A549 (cell line): Measurements from ENCODE around the gene SORT1. TPM values are rescaled to one million over a fixed set of nuclear protein-coding genes. Genes with fewer than 3 reads are reported as not detected.

Source experiments
- ATAC-seq, 2 experiments: fragments of 200-7000 bp in 1 of 2; fragments of >200 bp in 1 of 2; cut with Nextera tagmentation in 1 of 2; cut with Tn5 transposase in 1 of 2; 3 replicates each; pipeline versions ENCODE4 v1.8.0 to v1.9.1; 2018 to 2020; ENCODE audit warnings: mild to moderate bottlenecking in 1 of 2, moderate library complexity in 1 of 2
- CTCF ChIA-PET: fragments of 300-600 bp; sonication (Branson Sonifier 250); formaldehyde crosslinking; extraction: SDS; loops from one replicate; lab custom pipeline; 2021; ENCODE audit warnings: antibody characterized with exemption, inconsistent platforms; lab: Yijun Ruan, JAX
- POLR2A ChIA-PET: fragments of 350-600 bp; formaldehyde crosslinking; extraction: SDS; loops from one replicate; lab custom pipeline; 2021; ENCODE audit warnings: antibody characterized with exemption, inconsistent platforms; lab: Yijun Ruan, JAX
- DNase-seq, 2 experiments: peaks; one replicate each; pipeline versions ENCODE4 v3.0.0 to v3.0.0-alpha.2; 2011 to 2016; ENCODE audit warnings: low read depth in 1 of 2, low spot score in 1 of 2
- FAIRE-seq: peaks from 2 replicates; lab custom pipeline; 2011; peaks lifted over from hg19 to GRCh38; lab: Jason Lieb, UNC
- H3K27ac ChIP-seq, 2 experiments: fragments of >200 bp; sonication (Bioruptor Twin); formaldehyde crosslinking; 3 replicates each; pipeline ENCODE4 v1.5.1; 2016 to 2017
- H3K4me1 ChIP-seq: fragments of >200 bp; sonication (Bioruptor Twin); formaldehyde crosslinking; 3 replicates; pipeline ENCODE4 v1.6.1; 2016
- H3K4me2 ChIP-seq: fragments of >200 bp; sonication (Bioruptor Twin); formaldehyde crosslinking; 3 replicates; pipeline ENCODE4 v1.6.1; 2016
- H3K4me3 ChIP-seq: fragments of >200 bp; sonication (Bioruptor Twin); formaldehyde crosslinking; 3 replicates; pipeline ENCODE4 v1.5.1; 2016
- H3K9me3 ChIP-seq: fragments of >200 bp; sonication (Bioruptor Twin); formaldehyde crosslinking; 3 replicates; pipeline ENCODE4 v1.6.1; 2016
- BHLHE40 ChIP-seq: IDR thresholded peaks from 2 replicates; pipeline ENCODE4 v1.6.1; 2012; ENCODE audit warnings: low read depth, low read length, inconsistent platforms
- CBX2 ChIP-seq: fragments of 200-600 bp; sonication (generic); IDR thresholded peaks from 2 replicates; pipeline ENCODE4 v1.6.1; 2016; ENCODE audit warnings: low read depth, mild to moderate bottlenecking, borderline replicate concordance
- CBX8 ChIP-seq: fragments of 200-600 bp; sonication (generic); IDR thresholded peaks from 2 replicates; pipeline ENCODE4 v1.6.1; 2016
- CEBPB ChIP-seq, 2 experiments: fragments of >200 bp in 1 of 2; sonication (Bioruptor Twin) in 1 of 2; formaldehyde crosslinking in 1 of 2; IDR thresholded peaks; 2 replicates each; pipeline ENCODE4 v1.6.1; 2012 to 2016
- EHF ChIP-seq: fragments of 250-450 bp; sonication (Bioruptor Pico); IDR thresholded peaks from 2 replicates; pipeline ENCODE4 v1.5.0; 2020; ENCODE audit warnings: mild to moderate bottlenecking
- EHMT2 ChIP-seq: fragments of 200-600 bp; sonication (generic); IDR thresholded peaks from 2 replicates; pipeline ENCODE4 v1.6.1; 2016; ENCODE audit warnings: antibody characterized with exemption, low read depth, mild to moderate bottlenecking, moderate library complexity
- EP300 ChIP-seq, 2 experiments: fragments of >200 bp; sonication (Bioruptor Twin); formaldehyde crosslinking; IDR thresholded peaks; 2 replicates in 1 of 2; 3 replicates in 1 of 2; pipeline ENCODE4 v1.6.1; 2016 to 2017
- FOSB ChIP-seq: fragments of 250-450 bp; sonication (Bioruptor Pico); IDR thresholded peaks from 2 replicates; pipeline ENCODE4 v1.5.0; 2020; ENCODE audit warnings: mild to moderate bottlenecking, moderate library complexity
- FOSL2 ChIP-seq, 2 experiments: fragments of 450-650 bp in 1 of 2; fragments of >200 bp in 1 of 2; sonication (Bioruptor Twin) in 1 of 2; formaldehyde crosslinking; IDR thresholded peaks; 2 replicates each; pipeline versions ENCODE4 v1.5.0 to v1.6.1; 2016 to 2020; ENCODE audit warnings: mild to moderate bottlenecking in 1 of 2, moderate library complexity in 1 of 2
- HEYL ChIP-seq: fragments of 250-450 bp; sonication (Bioruptor Pico); IDR thresholded peaks from 2 replicates; pipeline ENCODE4 v1.8.0; 2021; ENCODE audit warnings: mild to moderate bottlenecking, moderate library complexity
- HOXA7 ChIP-seq: fragments of 250-450 bp; sonication (Bioruptor Pico); IDR thresholded peaks from 2 replicates; pipeline ENCODE4 v1.5.0; 2020; ENCODE audit warnings: mild to moderate bottlenecking, moderate library complexity
- JUN ChIP-seq, 2 experiments: fragments of >200 bp; sonication (Bioruptor Twin); formaldehyde crosslinking; IDR thresholded peaks; 2 replicates in 1 of 2; 3 replicates in 1 of 2; pipeline ENCODE4 v1.6.1; 2016 to 2017
- JUNB ChIP-seq: fragments of >200 bp; sonication (Bioruptor Twin); formaldehyde crosslinking; IDR thresholded peaks from 2 replicates; pipeline ENCODE4 v1.6.1; 2016
- KDM1A ChIP-seq: fragments of 200-600 bp; sonication (generic); IDR thresholded peaks from 2 replicates; pipeline ENCODE4 v1.6.1; 2016; ENCODE audit warnings: low read depth, mild to moderate bottlenecking
- MAFK ChIP-seq: fragments of 450-650 bp; IDR thresholded peaks from 2 replicates; pipeline ENCODE4 v1.6.1; 2014; ENCODE audit not compliant: partially characterized antibody
- MAZ ChIP-seq: fragments of 150-350 bp; IDR thresholded peaks from 2 replicates; pipeline ENCODE4 v1.6.1; 2014; ENCODE audit warnings: antibody characterized with exemption, low read depth, low read length, borderline replicate concordance
- NPAS2 ChIP-seq: fragments of 250-450 bp; sonication (Bioruptor Pico); IDR thresholded peaks from 2 replicates; pipeline ENCODE4 v1.8.0; 2022; ENCODE audit warnings: mild to moderate bottlenecking, moderate library complexity, borderline replicate concordance
- NR3C1 ChIP-seq: fragments of >200 bp; sonication (Bioruptor Twin); formaldehyde crosslinking; IDR thresholded peaks from 3 replicates; pipeline ENCODE4 v1.6.1; 2017
- POLR2AphosphoS2 ChIP-seq: conservative IDR thresholded peaks from 2 replicates; pipeline ENCODE4 v1.6.1; 2012; ENCODE audit warnings: low read length, improper control_type of control experiment, inconsistent platforms
- RFX5 ChIP-seq: fragments of 450-650 bp; IDR thresholded peaks from 2 replicates; pipeline ENCODE4 v1.7.1; 2014; ENCODE audit warnings: antibody characterized with exemption, mild to moderate bottlenecking, moderate library complexity
- TFCP2L1 ChIP-seq: fragments of 250-450 bp; sonication (Bioruptor Pico); IDR thresholded peaks from 2 replicates; pipeline ENCODE4 v1.5.0; 2021; ENCODE audit warnings: mild to moderate bottlenecking
- TP53 ChIP-seq: fragments of 250-450 bp; sonication (Bioruptor Pico); IDR thresholded peaks from 2 replicates; pipeline ENCODE4 v1.5.0; 2021; ENCODE audit warnings: mild to moderate bottlenecking, moderate library complexity
- ZSCAN20 ChIP-seq: fragments of 250-450 bp; sonication (Bioruptor Pico); IDR thresholded peaks from 2 replicates; pipeline ENCODE4 v1.8.0; 2022; ENCODE audit warnings: mild to moderate bottlenecking, moderate library complexity
- WGBS: methylation state at CpG from one replicate; pipeline ENCODE4 v1.1.6; 2017; ENCODE audit errors: missing lambda C conversion rate; 5-methylcytosine and 5-hydroxymethylcytosine counted together
- polyA plus RNA-seq, 4 experiments: library from polyadenylated mRNA; depleted of rRNA in 3 of 4; stranded (reverse); fragments of >200 nt; fragmentation: RNase III in 1 of 4; extraction: RNeasy Plus Mini Kit Qiagen cat#74134 plus additional on column Dnase treatment in 1 of 4; gene quantifications; 2 replicates in 3 of 4; 3 replicates in 1 of 4; pipeline ENCODE4 v1.2.3, GENCODE V29; 2011 to 2017
- TF ChIP-seq, protein P1 (sequence below): IDR thresholded peaks from 2 replicates; pipeline ENCODE4 v1.6.1; 2012
- TF ChIP-seq, protein P2 (sequence below): fragments of 150-350 bp; IDR thresholded peaks from 2 replicates; pipeline ENCODE4 v1.6.1; 2014; ENCODE audit warnings: low read depth, mild to moderate bottlenecking, low read length
- TF ChIP-seq, protein P3 (sequence below): IDR thresholded peaks from 2 replicates; pipeline ENCODE4 v1.6.1; 2012; ENCODE audit warnings: low read depth, borderline replicate concordance
- TF ChIP-seq, protein P4 (sequence below): fragments of >200 bp; sonication (Bioruptor Twin); formaldehyde crosslinking; IDR thresholded peaks from 2 replicates; pipeline ENCODE4 v1.6.1; 2016
- TF ChIP-seq, protein P5 (sequence below): fragments of >200 bp; sonication (Bioruptor Twin); formaldehyde crosslinking; IDR thresholded peaks from 3 replicates; pipeline ENCODE4 v1.5.1; 2016
- TF ChIP-seq, protein P6 (sequence below): IDR thresholded peaks from 2 replicates; pipeline ENCODE4 v1.6.1; 2012

The SORT1 gene
- polyA plus RNA-seq, 2 of the 4 experiments (the other 2 are of a cell fraction), result 6.0 to 14.7 TPM

DNA sequence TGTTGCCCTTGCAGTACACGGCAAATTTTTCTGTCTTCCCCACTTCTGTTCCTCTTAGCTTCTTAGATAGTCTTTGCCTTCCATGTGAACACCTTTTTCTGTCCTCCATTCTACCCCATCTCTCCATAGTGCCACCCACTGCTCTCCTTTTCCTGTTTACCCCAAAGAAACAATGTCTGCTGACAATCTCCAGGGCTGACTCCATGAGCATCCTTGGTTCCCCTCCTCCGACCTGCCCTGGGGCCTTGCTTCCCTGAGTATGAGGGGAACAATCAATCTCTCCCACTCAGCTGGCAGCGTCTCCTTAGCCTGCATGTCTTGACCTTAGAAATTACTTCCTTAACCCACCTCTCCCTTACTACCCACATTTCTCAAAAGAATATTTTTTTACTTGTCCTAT, 78.6 kb downstream of the SORT1 start:
- no peak overlapping the region for H3K4me2 ChIP-seq
- FAIRE-seq (no peak), DNase-seq (no peak), ATAC-seq (no peak)
- POLR2A ChIA-PET, result no interaction called here
- TF ChIP-seq CBX8, result no peak
- TF ChIP-seq TFCP2L1, result no peak
- no peak for TF ChIP-seq EHF
- no peak for TF ChIP-seq POLR2AphosphoS2
- no peak for TF ChIP-seq FOSL2 (IDR thresholded peaks at IDR 0.05)
- no peak for TF ChIP-seq FOSL2 (CRISPR knock-in tag; IDR thresholded peaks at IDR 0.05)
- TF ChIP-seq EP300 (IDR thresholded peaks at IDR 0.05), result no peak
- no peak overlapping the region for H3K4me3 ChIP-seq
- H3K27ac ChIP-seq, result no peak overlapping the region
- CTCF ChIA-PET, result interaction anchor here (0.6 to 0.8 kb wide), 2 partner anchors 42 to 250 kb away, joined by 3 to 4 read pairs; no protein-coding TSS in a partner anchor
- no peaks in the 10 kb centered on the region for H3K4me1 ChIP-seq
- no peaks in the 10 kb centered on the region for H3K9me3 ChIP-seq
- 84% methylated on average over 3 of the region's 3 CpGs for WGBS

DNA sequence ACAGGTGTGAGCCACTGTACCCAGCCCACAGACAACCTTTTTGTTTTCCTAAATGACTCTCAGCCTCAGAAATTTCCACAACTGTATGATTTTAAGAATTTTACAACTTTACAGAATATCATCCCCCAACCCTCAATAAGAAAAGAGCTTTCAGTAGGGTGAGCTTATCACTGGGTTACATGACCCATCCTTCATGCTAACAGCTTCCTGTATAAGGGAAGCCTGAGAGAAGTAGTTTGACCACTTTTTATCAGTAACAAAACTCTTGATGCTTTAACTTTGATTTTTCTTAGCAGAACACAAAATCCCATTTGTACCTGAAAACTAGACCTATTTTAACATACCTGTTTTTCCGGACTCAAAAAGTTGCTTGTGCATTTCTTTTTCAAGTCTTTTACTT, 81.2 kb downstream of the SORT1 start:
- no peak overlapping the region for H3K4me2 ChIP-seq
- POLR2A ChIA-PET, result no interaction called here
- no peaks in the 10 kb centered on the region for H3K9me3 ChIP-seq
- 90% methylated on average over 1 of the region's 1 CpG for WGBS
- H3K27ac ChIP-seq, result no peak overlapping the region
- CTCF ChIA-PET, result interaction anchor here (0.8 to 1.2 kb wide), 3 partner anchors 12 to 83 kb away, joined by 3 to 4 read pairs (median 3); no protein-coding TSS in a partner anchor
- TF ChIP-seq CEBPB (IDR thresholded peaks at IDR 0.05) (no peak), EP300 (IDR thresholded peaks at IDR 0.05) (no peak), CBX2 (no peak), TP53 (CRISPR knock-in tag) (no peak), NPAS2 (CRISPR knock-in tag) (no peak), HEYL (CRISPR knock-in tag) (no peak), KDM1A (no peak), ZSCAN20 (CRISPR knock-in tag) (no peak), BHLHE40 (no peak), JUNB (no peak), TFCP2L1 (no peak), FOSB (CRISPR knock-in tag) (no peak), HOXA7 (CRISPR knock-in tag) (no peak), NR3C1 (no peak)
- TF ChIP-seq, protein P1, sequence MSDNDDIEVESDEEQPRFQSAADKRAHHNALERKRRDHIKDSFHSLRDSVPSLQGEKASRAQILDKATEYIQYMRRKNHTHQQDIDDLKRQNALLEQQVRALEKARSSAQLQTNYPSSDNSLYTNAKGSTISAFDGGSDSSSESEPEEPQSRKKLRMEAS, result no peak
- TF ChIP-seq, protein P2, sequence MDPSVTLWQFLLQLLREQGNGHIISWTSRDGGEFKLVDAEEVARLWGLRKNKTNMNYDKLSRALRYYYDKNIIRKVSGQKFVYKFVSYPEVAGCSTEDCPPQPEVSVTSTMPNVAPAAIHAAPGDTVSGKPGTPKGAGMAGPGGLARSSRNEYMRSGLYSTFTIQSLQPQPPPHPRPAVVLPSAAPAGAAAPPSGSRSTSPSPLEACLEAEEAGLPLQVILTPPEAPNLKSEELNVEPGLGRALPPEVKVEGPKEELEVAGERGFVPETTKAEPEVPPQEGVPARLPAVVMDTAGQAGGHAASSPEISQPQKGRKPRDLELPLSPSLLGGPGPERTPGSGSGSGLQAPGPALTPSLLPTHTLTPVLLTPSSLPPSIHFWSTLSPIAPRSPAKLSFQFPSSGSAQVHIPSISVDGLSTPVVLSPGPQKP, result no peak
- TF ChIP-seq, protein P3, sequence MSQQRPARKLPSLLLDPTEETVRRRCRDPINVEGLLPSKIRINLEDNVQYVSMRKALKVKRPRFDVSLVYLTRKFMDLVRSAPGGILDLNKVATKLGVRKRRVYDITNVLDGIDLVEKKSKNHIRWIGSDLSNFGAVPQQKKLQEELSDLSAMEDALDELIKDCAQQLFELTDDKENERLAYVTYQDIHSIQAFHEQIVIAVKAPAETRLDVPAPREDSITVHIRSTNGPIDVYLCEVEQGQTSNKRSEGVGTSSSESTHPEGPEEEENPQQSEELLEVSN, result no peak
- TF ChIP-seq, protein P4, sequence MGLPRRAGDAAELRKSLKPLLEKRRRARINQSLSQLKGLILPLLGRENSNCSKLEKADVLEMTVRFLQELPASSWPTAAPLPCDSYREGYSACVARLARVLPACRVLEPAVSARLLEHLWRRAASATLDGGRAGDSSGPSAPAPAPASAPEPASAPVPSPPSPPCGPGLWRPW, result no peak
- DNase-seq, result no peak
- no peaks in the 10 kb centered on the region for H3K4me1 ChIP-seq
- H3K4me3 ChIP-seq, result no peak overlapping the region
- ATAC-seq, result no peak
- no peak for FAIRE-seq

DNA sequence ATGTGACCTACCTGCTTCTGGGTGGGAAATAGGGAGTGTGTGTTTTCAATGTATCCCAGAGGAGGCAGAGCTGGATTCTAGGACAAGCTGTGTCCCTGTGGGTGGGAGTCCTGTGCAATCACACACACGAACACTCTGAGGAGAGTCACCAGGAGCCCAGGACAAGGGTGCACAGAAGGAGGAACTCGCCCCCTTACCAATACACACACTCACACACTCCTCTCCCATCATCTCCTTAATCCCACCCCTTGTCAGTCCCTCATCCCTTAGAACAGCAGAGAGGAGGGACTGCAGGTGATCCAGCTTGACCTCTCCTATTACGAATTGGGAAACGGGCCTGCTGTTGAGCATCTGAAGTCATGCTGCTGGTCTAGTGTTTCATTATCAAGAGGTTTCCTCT, 82.4 kb downstream of the SORT1 start:
- POLR2A ChIA-PET, result no interaction called here
- H3K4me3 ChIP-seq, result no peak overlapping the region
- FAIRE-seq (no peak), DNase-seq (no peak), ATAC-seq (no peak)
- WGBS, result 91% methylated on average over 4 of the region's 4 CpGs
- no peaks in the 10 kb centered on the region for H3K4me1 ChIP-seq
- no peaks in the 10 kb centered on the region for H3K9me3 ChIP-seq
- CTCF ChIA-PET, result interaction anchor here (0.6 to 1.6 kb wide), 4 partner anchors 9 to 44 kb away, joined by 3 to 5 read pairs (median 4); partner anchors contain the start of gene MYBPHL
- H3K27ac ChIP-seq, result no peak overlapping the region
- H3K4me2 ChIP-seq, result no peak overlapping the region
- TF ChIP-seq EHMT2, result no peak
- no peak for TF ChIP-seq TP53 (CRISPR knock-in tag)
- no peak for TF ChIP-seq KDM1A
- no peak for TF ChIP-seq RFX5
- TF ChIP-seq MAZ, result no peak
- no peak for TF ChIP-seq MAFK
- no peak for TF ChIP-seq JUN (IDR thresholded peaks at IDR 0.05)
- TF ChIP-seq, protein P5, sequence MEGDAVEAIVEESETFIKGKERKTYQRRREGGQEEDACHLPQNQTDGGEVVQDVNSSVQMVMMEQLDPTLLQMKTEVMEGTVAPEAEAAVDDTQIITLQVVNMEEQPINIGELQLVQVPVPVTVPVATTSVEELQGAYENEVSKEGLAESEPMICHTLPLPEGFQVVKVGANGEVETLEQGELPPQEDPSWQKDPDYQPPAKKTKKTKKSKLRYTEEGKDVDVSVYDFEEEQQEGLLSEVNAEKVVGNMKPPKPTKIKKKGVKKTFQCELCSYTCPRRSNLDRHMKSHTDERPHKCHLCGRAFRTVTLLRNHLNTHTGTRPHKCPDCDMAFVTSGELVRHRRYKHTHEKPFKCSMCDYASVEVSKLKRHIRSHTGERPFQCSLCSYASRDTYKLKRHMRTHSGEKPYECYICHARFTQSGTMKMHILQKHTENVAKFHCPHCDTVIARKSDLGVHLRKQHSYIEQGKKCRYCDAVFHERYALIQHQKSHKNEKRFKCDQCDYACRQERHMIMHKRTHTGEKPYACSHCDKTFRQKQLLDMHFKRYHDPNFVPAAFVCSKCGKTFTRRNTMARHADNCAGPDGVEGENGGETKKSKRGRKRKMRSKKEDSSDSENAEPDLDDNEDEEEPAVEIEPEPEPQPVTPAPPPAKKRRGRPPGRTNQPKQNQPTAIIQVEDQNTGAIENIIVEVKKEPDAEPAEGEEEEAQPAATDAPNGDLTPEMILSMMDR, result no peak
- TF ChIP-seq, protein P6, sequence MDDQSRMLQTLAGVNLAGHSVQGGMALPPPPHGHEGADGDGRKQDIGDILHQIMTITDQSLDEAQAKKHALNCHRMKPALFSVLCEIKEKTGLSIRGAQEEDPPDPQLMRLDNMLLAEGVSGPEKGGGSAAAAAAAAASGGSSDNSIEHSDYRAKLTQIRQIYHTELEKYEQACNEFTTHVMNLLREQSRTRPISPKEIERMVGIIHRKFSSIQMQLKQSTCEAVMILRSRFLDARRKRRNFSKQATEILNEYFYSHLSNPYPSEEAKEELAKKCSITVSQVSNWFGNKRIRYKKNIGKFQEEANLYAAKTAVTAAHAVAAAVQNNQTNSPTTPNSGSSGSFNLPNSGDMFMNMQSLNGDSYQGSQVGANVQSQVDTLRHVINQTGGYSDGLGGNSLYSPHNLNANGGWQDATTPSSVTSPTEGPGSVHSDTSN, result no peak
